ENCODE measurements around the gene LIN28A.

The LIN28A gene, protein sequence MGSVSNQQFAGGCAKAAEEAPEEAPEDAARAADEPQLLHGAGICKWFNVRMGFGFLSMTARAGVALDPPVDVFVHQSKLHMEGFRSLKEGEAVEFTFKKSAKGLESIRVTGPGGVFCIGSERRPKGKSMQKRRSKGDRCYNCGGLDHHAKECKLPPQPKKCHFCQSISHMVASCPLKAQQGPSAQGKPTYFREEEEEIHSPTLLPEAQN

DNA sequence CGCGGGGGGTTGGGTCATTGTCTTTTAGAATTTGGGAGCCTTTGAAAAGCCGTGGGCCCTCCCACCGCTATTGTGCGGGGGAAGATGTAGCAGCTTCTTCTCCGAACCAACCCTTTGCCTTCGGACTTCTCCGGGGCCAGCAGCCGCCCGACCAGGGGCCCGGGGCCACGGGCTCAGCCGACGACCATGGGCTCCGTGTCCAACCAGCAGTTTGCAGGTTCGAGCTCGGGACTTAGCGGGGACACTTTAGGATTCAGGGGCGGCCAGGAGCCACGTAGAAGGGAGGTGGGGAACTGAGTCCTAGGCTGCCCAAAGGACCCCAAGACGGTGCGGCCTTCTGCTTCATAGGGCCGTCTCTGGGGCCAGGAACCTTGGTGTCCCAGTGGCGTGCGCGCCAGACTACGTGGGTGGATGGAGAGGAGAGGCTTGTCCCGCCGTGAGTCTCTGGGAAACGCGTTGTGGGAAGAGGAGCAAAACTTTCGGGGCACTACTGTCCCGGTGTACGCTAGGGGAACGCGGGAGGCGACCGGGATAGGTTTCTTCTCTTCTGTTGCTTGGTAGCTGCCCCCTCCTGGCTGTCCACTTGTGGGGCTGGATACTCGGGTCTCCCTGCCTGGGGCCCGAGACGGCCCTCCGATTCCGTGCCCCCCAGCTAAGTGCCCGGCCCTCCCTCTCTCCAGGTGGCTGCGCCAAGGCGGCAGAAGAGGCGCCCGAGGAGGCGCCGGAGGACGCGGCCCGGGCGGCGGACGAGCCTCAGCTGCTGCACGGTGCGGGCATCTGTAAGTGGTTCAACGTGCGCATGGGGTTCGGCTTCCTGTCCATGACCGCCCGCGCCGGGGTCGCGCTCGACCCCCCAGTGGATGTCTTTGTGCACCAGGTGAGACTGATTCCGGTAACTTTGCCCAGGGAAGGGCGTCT lies at the start of gene LIN28A:
Gene LIN28A (plus strand): TSS at position 112 of the 918 bp plus-strand sequence. CDS start 75 bp downstream, at position 187.
- no peak within 1 kb of the TSS for H3K4me3 ChIP-seq (replicated peaks in 1 of 2; ENCODE audit: low read depth in 2 of 2, low read length in 2 of 2)
- DNase-seq (ENCODE audit: low read depth in 2 of 2) = no peak
- TF ChIP-seq, protein P1, sequence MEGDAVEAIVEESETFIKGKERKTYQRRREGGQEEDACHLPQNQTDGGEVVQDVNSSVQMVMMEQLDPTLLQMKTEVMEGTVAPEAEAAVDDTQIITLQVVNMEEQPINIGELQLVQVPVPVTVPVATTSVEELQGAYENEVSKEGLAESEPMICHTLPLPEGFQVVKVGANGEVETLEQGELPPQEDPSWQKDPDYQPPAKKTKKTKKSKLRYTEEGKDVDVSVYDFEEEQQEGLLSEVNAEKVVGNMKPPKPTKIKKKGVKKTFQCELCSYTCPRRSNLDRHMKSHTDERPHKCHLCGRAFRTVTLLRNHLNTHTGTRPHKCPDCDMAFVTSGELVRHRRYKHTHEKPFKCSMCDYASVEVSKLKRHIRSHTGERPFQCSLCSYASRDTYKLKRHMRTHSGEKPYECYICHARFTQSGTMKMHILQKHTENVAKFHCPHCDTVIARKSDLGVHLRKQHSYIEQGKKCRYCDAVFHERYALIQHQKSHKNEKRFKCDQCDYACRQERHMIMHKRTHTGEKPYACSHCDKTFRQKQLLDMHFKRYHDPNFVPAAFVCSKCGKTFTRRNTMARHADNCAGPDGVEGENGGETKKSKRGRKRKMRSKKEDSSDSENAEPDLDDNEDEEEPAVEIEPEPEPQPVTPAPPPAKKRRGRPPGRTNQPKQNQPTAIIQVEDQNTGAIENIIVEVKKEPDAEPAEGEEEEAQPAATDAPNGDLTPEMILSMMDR (IDR thresholded peaks at IDR 0.05; ENCODE audit: low read depth, low read length) = no peak

DNA sequence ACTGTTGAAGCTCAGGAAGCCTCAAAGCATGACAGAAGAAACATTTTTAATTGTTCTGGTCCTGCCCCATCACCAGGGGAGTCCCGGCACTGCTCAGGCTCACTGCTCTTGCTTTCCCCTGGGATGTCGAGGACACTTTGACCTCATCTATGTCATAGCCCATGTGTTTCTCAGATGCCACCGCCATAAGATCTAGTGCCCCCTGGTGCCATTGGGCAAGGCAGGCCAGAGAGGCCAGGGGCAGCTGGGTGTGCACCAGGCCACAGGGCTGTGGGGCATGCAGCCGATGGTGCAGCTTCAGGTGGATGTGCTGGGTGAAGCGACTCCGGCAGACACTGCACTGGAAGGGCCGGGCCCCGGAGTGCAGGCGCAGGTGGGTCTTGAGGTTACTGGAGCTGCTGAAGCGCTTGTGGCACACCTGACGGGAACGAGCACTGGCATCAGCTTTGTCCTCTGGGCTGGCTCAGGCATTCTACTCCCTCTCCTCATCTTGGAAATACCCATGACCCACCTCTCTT lies 49.0 kb upstream of the LIN28A start:
- TF ChIP-seq, protein P1 (IDR thresholded peaks at IDR 0.05; ENCODE audit: low read depth, low read length) = no peak
- no peak for DNase-seq (ENCODE audit: low read depth in 2 of 2)
- H3K4me3 ChIP-seq (replicated peaks in 1 of 2; ENCODE audit: low read depth in 2 of 2, low read length in 2 of 2) = no peak overlapping the region

- H3K4me3 ChIP-seq (replicated peaks in 1 of 2; ENCODE audit: low read depth in 2 of 2, low read length in 2 of 2) = no peak overlapping the region
- TF ChIP-seq, protein P1 (IDR thresholded peaks at IDR 0.05; ENCODE audit: low read depth, low read length) = no peak
- no peak for DNase-seq (ENCODE audit: low read depth in 2 of 2)
Measured at GRCh38 chr1:26362331-26362730, 48.3 kb upstream of the LIN28A start.

- no peak overlapping the region for H3K4me3 ChIP-seq (replicated peaks in 1 of 2; ENCODE audit: low read depth in 2 of 2, low read length in 2 of 2)
- TF ChIP-seq, protein P1 (IDR thresholded peaks at IDR 0.05; ENCODE audit: low read depth, low read length) = peak; percentile 98
- peak; percentile 77 to 80 for DNase-seq (ENCODE audit: low read depth in 2 of 2)
Measured at GRCh38 chr1:26363549-26364448, 46.8 kb upstream of the LIN28A start.

DNA sequence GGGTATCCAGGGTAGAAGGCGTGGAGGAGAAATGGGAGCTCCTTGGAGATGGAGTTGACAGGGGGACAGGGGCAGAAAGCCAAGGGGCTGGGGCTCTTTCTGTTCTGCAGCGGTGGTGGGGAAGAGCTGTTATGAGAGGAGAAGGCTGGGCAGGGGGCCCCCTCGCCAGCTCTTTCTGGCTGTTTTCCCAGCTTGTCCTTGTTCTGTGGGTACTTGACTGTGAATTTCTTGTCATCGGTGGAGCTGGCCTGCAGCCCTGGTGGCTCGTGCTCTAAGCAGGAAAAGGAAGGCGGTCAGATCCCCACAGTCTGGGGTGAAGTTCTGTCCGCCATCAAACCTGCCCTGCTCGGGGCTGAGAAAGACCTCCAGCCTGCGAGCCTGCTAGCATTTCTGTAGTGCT lies 45.7 kb upstream of the LIN28A start:
- H3K4me3 ChIP-seq (replicated peaks in 1 of 2; ENCODE audit: low read depth in 2 of 2, low read length in 2 of 2) = no peak overlapping the region
- DNase-seq (ENCODE audit: low read depth in 2 of 2) = no peak
- TF ChIP-seq, protein P1 (IDR thresholded peaks at IDR 0.05; ENCODE audit: low read depth, low read length) = no peak

GRCh38 chr1:26367441-26367840 lies 43.2 kb upstream of the LIN28A start:
- no peak overlapping the region for H3K4me3 ChIP-seq (replicated peaks in 1 of 2; ENCODE audit: low read depth in 2 of 2, low read length in 2 of 2)
- no peak for DNase-seq (ENCODE audit: low read depth in 2 of 2)
- TF ChIP-seq, protein P1 (IDR thresholded peaks at IDR 0.05; ENCODE audit: low read depth, low read length) = no peak
